Activated T-cell treated with anti-CD3 and anti-CD28 coated beads, Interleukin-2, amount 50 U/mL, for 72 hours (primary cell): ENCODE results near the gene COMT. TPM values are rescaled to one million over a fixed set of nuclear protein-coding genes. Genes with fewer than 3 reads are reported as not detected.
"Not testable (repeated sequence)": the region's sequence is repeated elsewhere in the genome, so short reads cannot be mapped to it uniquely, and the experiment has no call there.

Experiments used
- ATAC-seq, 2 donors: fragments of 150-1000 bp; cut with Tn5 transposase; replicated peaks in 1 of 2; 2 replicates each; pipeline ENCODE4 v1.10.0; 2021; ENCODE audit warnings: moderate library complexity in 2 of 2, mild to moderate bottlenecking in 1 of 2
- DNase-seq, 2 donors: peaks; one replicate each; pipeline ENCODE4 v3.0.0; 2021 to 2022; ENCODE audit warnings: mixed read lengths in 1 of 2
- H3K27ac Mint-ChIP-seq: one replicate; pipeline ENCODE4 v1.8.0; 2022; ENCODE audit warnings: mild to moderate bottlenecking, moderate library complexity, mixed read lengths
- H3K27me3 Mint-ChIP-seq: one replicate; pipeline ENCODE4 v1.8.0; 2022; ENCODE audit warnings: low read depth, mixed read lengths
- H3K36me3 Mint-ChIP-seq, 2 donors: one replicate each; pipeline ENCODE4 v1.8.0; 2022; ENCODE audit warnings: mixed read lengths in 2 of 2, mild to moderate bottlenecking in 1 of 2; ENCODE audit not compliant: insufficient read depth in 2 of 2
- H3K4me1 Mint-ChIP-seq: one replicate; pipeline ENCODE4 v1.8.0; 2022; ENCODE audit warnings: low read depth, mixed read lengths
- H3K4me3 Mint-ChIP-seq, 2 donors: one replicate each; pipeline ENCODE4 v1.8.0; 2022; ENCODE audit warnings: mild to moderate bottlenecking in 2 of 2, mixed read lengths in 2 of 2, moderate library complexity in 2 of 2
- H3K9me3 Mint-ChIP-seq, 2 donors: one replicate each; pipeline ENCODE4 v1.8.0; 2022; ENCODE audit warnings: mixed read lengths in 2 of 2
- total RNA-seq, 2 donors: library from RNA; stranded (reverse); gene quantifications; one replicate each; pipeline ENCODE4 v1.2.3, GENCODE V29; 2022

The COMT gene
- total RNA-seq, 2 donors from 2014 or later, result 97.4 to 101 TPM

DNA sequence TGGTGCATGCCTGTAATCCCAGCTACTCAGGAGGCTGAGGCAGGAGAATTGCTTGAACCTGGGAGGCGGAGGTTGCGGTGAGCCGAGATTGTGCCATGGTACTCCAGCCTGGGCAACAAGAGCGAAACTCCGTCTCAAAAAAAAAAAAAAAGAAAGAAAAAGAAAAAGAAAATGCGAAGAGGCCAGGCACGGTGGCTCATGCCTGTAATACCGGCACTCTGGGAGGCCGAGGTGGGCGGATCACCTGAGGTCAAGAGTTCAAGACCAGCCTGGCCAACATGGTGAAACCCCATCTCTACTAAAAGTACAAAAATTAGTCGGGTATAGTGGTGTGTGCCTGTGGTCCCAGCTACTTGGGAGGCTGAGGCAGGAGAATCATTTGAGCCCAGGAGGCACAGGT, 15.5 kb upstream of the COMT start:
- H3K9me3 Mint-ChIP-seq, H3K27me3 Mint-ChIP-seq, H3K27ac Mint-ChIP-seq, DNase-seq, H3K4me1 Mint-ChIP-seq, H3K36me3 Mint-ChIP-seq, H3K4me3 Mint-ChIP-seq, ATAC-seq: not testable (repeated sequence)

DNA sequence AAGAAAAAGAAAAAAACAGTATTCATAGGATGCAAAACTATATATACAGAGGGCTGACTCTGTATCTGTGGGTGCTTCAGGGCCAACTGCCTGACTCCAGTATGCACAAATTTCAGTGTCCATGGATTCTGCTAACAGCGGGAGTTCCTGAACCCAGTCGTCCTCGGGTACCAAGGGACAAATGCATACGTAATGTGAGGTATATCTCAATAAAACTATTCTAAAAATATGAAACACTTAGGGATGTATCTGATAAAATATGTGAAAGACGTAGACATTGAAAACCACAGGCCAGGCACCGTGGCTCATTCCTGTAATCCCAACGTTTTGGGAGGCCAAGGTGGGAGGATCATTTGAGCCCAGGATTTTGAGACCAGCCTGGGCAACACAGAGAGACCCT, 13.9 kb upstream of the COMT start:
- Mint-ChIP-seq H3K27ac (no peak overlapping the region), H3K9me3 (no peaks in the 10 kb centered on the region), H3K36me3 (no peaks in the 10 kb centered on the region), H3K4me1 (no peaks in the 10 kb centered on the region), H3K27me3 (no peaks in the 10 kb centered on the region), H3K4me3 (no peak overlapping the region)
- DNase-seq (no peak), ATAC-seq (no peak)

DNA sequence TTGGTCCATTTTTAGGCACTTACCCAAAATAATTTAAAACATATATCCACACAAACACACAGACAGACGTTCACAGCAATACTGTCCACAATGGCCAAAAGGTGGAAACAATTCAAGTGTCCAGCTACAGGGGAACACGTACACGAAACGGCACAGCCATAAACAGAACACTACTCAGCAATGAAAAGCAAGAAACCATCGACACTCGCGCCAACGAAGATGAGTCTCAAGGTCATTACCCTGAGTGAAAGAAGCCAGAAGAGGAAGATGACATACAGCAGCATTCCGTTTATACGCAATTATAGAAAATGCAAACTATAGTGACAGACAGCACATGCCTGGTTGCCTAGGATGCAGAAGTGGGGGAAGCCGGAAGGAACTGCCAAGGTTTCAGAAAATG, 13.4 kb upstream of the COMT start:
- ATAC-seq (no peak), DNase-seq (no peak)
- H3K4me1 Mint-ChIP-seq, result no peaks in the 10 kb centered on the region
- no peak overlapping the region for H3K4me3 Mint-ChIP-seq
- H3K27ac Mint-ChIP-seq, result no peak overlapping the region
- H3K9me3 Mint-ChIP-seq, result no peaks in the 10 kb centered on the region
- H3K27me3 Mint-ChIP-seq, result no peaks in the 10 kb centered on the region
- H3K36me3 Mint-ChIP-seq, result no peaks in the 10 kb centered on the region

DNA sequence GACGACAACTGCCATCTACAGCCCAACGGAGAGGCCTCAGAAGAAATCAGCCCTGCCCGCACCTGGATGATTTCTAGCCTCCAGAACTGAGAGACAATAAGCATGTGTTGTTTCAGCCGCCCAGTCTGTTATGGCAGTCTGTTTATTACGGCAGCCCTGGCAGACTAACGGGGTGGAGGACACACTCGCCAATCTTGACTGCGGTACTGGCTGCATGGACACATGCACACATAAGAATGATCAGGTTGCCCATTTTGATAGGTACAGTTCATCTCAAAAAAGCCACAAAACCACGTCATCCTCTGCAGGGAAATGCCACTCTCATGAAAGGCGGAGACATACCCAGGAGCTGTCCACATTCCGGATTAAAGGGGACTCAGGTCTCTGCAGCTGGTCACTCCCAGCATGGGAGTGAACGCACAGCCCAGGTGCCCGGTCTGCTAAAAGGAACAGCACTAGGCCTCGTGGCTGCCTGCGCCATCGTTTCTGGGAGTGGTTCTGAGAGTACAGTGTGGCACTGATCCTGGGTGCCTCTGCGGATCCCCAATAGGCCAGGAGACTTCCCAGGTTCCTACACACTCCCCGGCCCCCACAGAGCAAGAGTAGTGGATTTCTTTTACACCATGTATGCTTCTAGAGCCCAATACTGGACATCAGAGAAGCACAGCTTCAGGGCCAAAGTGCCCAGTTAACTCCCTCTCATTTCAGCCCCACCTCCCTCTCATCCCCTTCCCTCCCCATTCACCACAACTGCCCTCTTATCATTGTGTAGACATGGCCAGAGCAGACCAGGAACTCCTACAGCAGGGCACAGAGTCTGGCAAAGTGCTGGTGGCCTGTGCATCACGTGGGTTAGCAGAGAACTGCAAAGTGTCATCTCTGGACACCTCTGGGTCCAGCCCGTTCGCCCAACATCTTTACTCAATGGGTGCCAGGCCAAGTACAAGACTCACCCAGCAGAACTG, 11.7 kb upstream of the COMT start:
- H3K36me3 Mint-ChIP-seq, result no peaks in the 10 kb centered on the region
- no peaks in the 10 kb centered on the region for H3K27me3 Mint-ChIP-seq
- no peaks in the 10 kb centered on the region for H3K4me1 Mint-ChIP-seq
- no peak overlapping the region for H3K27ac Mint-ChIP-seq
- DNase-seq (no peak), ATAC-seq (no peak)
- H3K9me3 Mint-ChIP-seq, result no peaks in the 10 kb centered on the region
- no peak overlapping the region for H3K4me3 Mint-ChIP-seq

DNA sequence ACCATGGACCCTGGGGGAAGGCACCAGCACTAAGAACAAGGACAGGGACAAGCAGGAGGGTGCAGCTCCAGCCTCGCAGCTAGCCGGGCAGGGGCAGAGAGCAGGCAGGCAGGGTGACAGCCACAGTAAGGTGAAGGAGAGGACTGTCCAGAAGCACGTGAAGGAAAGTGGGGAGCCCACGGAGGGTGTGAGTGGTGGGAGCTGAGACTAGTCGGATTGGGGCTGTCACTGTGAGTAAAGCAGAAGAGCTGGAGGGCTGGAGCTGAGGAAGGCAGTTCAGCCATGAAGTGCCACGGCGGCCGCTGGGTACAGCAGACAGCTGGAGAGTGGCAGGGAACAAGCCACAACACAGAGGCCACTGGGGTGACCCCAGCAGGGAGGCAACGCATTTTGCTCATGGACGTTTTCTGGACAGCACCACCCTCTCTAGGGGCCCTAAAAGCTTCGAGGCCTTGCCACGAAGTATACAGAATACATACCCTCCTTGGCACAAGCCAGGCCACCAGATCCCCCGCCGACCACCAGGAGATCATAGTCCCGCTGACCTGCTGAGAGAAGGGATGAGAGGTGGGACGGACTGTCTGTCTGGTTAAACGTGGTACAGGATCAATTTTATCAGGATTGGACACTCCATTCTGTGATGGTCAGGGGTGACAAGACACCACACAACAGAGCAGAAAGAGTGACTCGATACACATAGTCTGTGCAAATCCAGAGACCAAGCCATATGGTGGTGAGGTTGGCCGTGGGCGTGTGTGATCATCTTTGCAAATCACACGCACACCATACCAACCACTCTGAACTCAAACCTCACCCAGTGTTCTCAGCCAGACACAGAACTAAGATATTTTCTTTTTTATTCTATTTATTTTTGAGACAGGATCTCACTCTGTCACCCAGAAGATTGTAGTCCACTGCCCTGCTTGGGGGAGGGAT, 10.8 kb upstream of the COMT start:
- Mint-ChIP-seq H3K4me3 (no peak overlapping the region), H3K27ac (no peak overlapping the region), H3K27me3 (no peaks in the 10 kb centered on the region), H3K9me3 (peaks cover 0 to 2% of the 10 kb centered on the region in 2 donors), H3K36me3 (peaks cover 0 to 5% of the 10 kb centered on the region in 2 donors), H3K4me1 (no peaks in the 10 kb centered on the region)
- DNase-seq (no peak), ATAC-seq (peak in 1 of 2 donors; percentile 42)

DNA sequence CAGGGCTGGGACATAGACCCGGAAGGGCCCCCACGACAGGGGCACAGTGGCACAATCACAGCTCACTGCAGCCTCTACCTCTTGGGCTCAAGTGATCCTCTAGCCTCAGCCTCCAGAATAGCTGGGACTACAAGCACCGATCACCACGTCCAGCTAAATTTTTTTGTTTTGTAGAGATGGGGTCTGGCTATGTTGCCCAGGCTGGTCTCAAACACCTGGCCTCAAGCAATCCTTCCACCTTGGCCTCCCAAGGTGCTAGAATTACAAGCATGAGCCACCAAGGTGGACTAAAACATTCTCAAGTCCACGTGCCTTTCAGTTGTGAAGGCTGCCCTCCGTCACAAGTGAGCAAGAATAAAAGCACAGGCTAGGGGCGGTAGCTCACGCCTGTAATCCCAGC, 10.1 kb upstream of the COMT start:
- DNase-seq (no peak), ATAC-seq (no peak)
- H3K27ac Mint-ChIP-seq, result no peak overlapping the region
- no peak overlapping the region for H3K4me3 Mint-ChIP-seq
- H3K36me3 Mint-ChIP-seq, result peaks cover 4 to 11% of the 10 kb centered on the region in 2 donors
- H3K4me1 Mint-ChIP-seq, result no peaks in the 10 kb centered on the region
- H3K27me3 Mint-ChIP-seq, result no peaks in the 10 kb centered on the region
- H3K9me3 Mint-ChIP-seq, result peaks cover under 1 to 3% of the 10 kb centered on the region in 2 donors

DNA sequence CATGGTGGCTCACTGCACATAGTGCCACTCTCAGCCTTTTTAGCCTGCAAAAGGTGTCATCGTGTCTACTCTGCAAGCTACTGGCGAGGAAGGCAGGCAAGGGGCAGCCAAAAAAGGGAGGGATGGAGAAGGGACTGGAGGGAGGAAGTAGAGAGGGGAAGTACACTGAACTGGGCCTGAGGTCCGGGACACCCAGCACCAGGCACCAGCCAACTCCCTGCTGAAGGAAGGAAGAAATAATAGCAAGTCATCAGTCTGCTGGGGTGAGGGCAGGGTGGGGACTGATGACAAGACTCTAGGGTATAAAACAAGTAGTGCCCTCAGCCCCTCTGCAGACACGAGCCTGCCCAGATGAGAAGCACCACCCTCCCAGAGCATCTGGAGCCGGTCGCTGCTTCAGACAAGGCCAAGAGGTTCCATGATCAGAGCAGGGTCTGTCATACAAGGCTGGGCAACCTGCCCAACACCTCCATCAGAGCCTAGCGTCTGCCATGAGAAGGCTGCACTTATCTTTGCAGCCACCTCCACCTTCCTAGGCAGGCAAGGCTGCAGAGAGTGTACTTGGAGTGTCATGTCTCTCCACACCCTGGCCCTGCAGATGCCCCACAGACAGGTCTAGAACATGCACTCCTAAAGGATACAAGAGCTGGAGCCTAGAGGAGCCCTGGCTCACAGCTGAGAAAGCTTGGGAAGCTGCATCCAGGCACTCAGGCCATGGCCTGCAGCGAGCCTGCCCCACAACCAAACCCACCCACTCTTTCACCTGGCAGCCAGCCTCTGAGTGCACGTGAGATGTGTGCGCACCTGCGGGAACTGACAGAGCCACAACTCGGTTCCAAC, 9.0 kb upstream of the COMT start:
- peaks cover 3 to 5% of the 10 kb centered on the region in 2 donors for H3K9me3 Mint-ChIP-seq
- DNase-seq (no peak), ATAC-seq (no peak)
- H3K4me1 Mint-ChIP-seq, result no peaks in the 10 kb centered on the region
- peaks cover 8 to 19% of the 10 kb centered on the region in 2 donors for H3K36me3 Mint-ChIP-seq
- H3K4me3 Mint-ChIP-seq, result no peak overlapping the region
- H3K27me3 Mint-ChIP-seq, result no peaks in the 10 kb centered on the region
- H3K27ac Mint-ChIP-seq, result no peak overlapping the region

DNA sequence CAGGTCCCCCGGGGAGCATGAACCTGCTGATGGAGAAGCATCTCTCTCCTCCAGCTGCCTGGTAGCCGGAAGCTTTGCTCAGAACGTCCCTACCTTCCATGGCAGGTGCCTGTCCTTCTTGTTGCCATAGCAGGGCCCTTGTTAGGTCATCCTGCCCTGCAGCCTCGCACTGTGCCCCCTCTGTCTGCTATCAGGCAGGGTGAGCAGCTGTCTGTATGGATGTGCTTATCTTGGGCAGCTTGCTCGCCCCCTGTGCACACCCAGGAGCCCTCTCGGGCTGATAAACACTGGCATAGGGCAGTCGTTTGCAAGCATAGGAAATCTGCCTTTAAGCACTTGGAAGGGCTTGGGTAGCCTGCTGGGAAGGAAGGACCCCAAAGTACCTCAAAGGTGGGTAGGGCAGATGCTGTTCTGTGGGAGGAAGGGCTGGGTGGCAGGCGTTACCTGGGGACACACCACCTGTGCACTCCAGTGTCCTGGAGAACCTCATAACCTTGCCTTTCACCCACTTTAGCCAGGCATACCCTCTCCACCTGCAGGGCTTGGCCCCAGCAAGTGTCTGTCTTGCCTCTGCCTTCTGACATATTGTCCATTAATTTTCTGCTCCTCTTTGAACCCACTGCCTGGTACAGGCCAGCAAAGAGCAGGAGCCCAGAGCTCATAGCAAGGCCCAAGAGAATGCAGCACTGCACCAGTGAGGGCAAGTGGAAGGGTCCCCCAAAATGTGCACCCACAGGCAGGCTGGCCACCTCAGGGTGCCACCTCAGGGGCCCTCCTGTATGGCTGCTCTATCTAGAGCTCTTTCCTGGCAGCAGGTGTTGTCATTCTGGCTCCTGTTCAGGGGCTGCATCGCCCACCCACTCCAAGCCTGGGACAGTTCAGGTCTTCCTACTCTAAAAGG, 8.0 kb upstream of the COMT start:
- no peak for DNase-seq
- peaks cover 3 to 5% of the 10 kb centered on the region in 2 donors for H3K9me3 Mint-ChIP-seq
- no peaks in the 10 kb centered on the region for H3K4me1 Mint-ChIP-seq
- no peak for ATAC-seq
- H3K4me3 Mint-ChIP-seq, result no peak overlapping the region
- H3K36me3 Mint-ChIP-seq, result peaks cover 9 to 23% of the 10 kb centered on the region in 2 donors
- H3K27me3 Mint-ChIP-seq, result no peaks in the 10 kb centered on the region
- no peak overlapping the region for H3K27ac Mint-ChIP-seq

DNA sequence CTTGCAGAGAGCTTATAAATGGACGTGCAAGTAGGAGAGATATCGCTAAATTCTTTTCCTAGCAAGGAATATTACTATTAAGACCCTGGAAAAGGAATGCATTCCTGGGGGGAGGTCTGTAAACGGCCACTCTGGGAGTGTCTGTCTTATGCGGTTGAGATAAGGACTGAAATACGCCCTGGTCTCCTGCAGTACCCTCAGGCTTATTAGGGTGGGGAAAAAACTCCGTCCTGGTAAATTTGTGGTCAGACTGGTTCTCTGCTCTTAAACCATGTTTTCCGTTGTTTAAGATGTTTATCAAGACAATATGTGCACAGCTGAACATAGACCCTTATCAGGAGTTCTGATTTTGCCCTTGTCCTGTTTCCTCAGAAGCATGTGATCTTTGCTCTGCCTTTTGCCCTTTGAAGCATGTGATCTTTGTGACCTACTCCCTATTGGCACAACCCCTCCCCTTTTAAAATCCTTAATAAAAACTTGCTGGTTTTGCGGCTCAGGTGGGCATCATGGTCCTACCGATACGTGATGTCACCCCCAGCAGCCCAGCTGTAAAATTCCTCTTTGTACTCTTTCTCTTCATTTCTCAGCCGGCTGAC, 6.4 kb upstream of the COMT start:
- H3K4me1 Mint-ChIP-seq, DNase-seq, ATAC-seq, H3K9me3 Mint-ChIP-seq, H3K4me3 Mint-ChIP-seq, H3K27ac Mint-ChIP-seq, H3K27me3 Mint-ChIP-seq: not testable (repeated sequence)
- peaks cover 9 to 23% of the 10 kb centered on the region in 2 donors for H3K36me3 Mint-ChIP-seq

DNA sequence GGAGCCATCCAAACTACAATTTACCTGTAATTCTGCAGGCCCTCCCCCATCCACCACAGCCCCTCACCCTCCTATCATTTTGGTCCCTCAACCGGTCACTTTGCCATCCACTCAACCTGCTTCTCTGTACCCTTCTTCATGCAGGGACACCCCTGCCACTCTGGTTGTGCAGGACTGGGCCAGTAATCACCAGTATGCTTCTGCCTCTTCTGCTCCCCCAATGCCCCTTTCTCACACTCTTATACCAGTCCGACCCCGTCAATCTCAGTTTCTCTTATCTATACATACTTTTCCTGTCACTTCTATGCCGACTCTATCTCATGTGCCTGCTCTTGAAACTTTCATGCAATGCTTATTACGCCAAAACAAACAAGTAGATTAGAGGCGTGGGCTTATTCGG, 5.1 kb upstream of the COMT start:
- ATAC-seq (no peak), DNase-seq (no peak)
- no peak overlapping the region for H3K27ac Mint-ChIP-seq
- H3K9me3 Mint-ChIP-seq, result peaks cover 3 to 5% of the 10 kb centered on the region in 2 donors
- no peaks in the 10 kb centered on the region for H3K27me3 Mint-ChIP-seq
- H3K36me3 Mint-ChIP-seq, result peaks cover 9 to 23% of the 10 kb centered on the region in 2 donors
- H3K4me3 Mint-ChIP-seq, result no peak overlapping the region
- peaks cover 10% of the 10 kb centered on the region for H3K4me1 Mint-ChIP-seq

DNA sequence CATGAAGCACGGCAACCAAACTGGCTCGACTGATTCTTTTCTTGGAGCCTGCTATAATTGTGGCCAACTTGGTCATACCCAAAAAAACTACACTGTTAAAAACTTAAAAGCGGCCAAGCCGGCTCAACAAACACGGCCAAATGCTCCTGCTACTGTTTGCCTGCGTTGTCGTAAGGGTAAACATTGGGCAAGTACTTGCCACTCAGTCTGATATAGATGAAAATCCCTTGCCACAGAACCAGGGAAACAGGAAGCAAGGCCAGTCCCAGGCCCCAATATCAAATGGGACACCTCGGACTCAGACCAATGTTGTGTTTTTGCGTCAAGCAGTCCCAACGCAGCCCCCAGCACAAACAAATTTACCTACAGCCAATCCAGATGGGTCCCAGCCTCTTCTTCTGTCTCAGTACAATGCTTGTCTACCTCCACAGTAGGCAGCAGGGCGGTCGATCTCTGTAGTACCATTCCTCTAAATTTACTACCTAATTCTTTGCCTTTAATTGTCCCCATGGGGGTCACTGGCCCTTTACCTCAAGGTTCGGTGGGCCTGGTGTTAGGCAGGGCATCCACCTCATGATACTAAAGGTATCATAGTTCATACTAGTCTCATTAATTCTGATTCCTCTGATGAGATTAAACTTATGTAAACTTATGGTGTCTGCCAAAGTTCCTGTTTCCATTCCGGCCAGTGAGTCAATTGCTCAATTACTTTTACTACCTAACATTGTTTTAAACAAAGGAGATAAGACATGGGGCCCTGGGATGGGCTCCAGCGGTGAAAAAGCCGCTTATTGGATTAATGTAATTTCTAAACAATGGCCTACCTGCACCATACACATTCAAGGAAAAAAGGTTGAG, 3.7 kb upstream of the COMT start:
- Mint-ChIP-seq H3K27me3 (no peaks in the 10 kb centered on the region), H3K4me3 (no peak overlapping the region), H3K9me3 (peaks cover 3 to 5% of the 10 kb centered on the region in 2 donors), H3K27ac (no peak overlapping the region), H3K4me1 (peaks cover 18% of the 10 kb centered on the region), H3K36me3 (peaks cover 9 to 29% of the 10 kb centered on the region in 2 donors)
- no peak for DNase-seq
- no peak for ATAC-seq
